Fibroblast of mammary gland (primary cell): ENCODE measurements around the gene SPECC1.
"Not testable (repeated sequence)": the region's sequence is repeated elsewhere in the genome, so short reads cannot be mapped to it uniquely, and the experiment has no call there.

Experiments
- DNase-seq: peaks from one replicate; pipeline ENCODE4 v3.0.0-alpha.2; 2010; ENCODE audit warnings: low read depth
- H3K4me3 ChIP-seq: 2 replicates; pipeline ENCODE4 v1.5.1; 2011; ENCODE audit warnings: low read depth, mild to moderate bottlenecking, low read length, moderate library complexity; ENCODE audit not compliant: control insufficient read depth
- TF ChIP-seq, protein P1 (sequence below): conservative IDR thresholded peaks from 2 replicates; pipeline ENCODE4 v1.5.1; 2011; ENCODE audit warnings: low read depth, low read length, inconsistent platforms; ENCODE audit not compliant: control insufficient read depth, insufficient read depth

The SPECC1 gene

GRCh38 chr17:20009302-20010098, at the start of gene SPECC1:
Gene SPECC1, plus strand, starts transcription at chr17:20009359. Its CDS starts 87,293 bp downstream, at chr17:20096652.
- peak; percentile 45 for DNase-seq
- TF ChIP-seq, protein P1, sequence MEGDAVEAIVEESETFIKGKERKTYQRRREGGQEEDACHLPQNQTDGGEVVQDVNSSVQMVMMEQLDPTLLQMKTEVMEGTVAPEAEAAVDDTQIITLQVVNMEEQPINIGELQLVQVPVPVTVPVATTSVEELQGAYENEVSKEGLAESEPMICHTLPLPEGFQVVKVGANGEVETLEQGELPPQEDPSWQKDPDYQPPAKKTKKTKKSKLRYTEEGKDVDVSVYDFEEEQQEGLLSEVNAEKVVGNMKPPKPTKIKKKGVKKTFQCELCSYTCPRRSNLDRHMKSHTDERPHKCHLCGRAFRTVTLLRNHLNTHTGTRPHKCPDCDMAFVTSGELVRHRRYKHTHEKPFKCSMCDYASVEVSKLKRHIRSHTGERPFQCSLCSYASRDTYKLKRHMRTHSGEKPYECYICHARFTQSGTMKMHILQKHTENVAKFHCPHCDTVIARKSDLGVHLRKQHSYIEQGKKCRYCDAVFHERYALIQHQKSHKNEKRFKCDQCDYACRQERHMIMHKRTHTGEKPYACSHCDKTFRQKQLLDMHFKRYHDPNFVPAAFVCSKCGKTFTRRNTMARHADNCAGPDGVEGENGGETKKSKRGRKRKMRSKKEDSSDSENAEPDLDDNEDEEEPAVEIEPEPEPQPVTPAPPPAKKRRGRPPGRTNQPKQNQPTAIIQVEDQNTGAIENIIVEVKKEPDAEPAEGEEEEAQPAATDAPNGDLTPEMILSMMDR, result peak; percentile 44

DNA sequence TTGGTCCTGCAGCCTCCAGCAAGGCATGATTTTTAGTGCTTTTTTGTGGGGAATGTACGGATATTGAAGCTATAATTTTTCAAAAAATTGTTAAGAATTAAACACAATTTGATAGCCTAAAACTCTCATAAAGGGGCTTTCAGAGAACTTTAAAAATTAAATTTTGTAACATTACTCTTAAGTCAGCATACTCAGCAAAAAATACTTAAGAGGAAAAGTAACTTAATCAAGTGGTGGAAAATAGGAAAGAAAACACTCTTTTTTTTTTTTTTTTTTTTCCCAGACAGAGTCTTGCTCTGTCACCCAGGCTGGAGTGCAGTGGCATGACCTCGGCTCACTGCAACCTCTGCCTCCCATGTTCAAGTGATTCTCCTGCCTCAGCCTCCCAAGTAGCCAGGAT, 46.2 kb upstream of the SPECC1 start:
- DNase-seq, H3K4me3 ChIP-seq: not testable (repeated sequence)

More at GRCh38 chr17:20009302-20010098, at the start of gene SPECC1:
- peak within 1 kb of the TSS; percentile 75 for H3K4me3 ChIP-seq

DNA sequence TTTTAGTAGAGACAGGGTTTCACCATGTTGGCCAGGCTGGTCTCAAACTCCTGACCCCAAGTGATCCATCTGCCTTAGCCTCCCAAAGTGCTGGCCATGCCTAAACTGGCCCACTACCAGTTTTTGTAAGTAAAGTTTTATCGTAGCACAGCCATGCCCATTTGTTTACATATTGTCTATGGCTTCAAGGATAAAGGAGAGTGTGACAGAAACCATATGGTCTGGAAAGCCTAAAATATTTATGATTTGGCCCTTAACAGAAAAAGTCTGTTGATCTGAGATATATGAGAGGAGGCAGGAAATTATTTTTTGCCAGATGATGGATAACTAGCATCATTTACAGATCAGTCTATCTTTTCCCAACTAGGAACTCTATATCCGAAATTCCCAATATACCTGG, 36.0 kb upstream of the SPECC1 start:
- no peak for DNase-seq
- TF ChIP-seq, protein P1, result no peak
- H3K4me3 ChIP-seq, result no peak overlapping the region

DNA sequence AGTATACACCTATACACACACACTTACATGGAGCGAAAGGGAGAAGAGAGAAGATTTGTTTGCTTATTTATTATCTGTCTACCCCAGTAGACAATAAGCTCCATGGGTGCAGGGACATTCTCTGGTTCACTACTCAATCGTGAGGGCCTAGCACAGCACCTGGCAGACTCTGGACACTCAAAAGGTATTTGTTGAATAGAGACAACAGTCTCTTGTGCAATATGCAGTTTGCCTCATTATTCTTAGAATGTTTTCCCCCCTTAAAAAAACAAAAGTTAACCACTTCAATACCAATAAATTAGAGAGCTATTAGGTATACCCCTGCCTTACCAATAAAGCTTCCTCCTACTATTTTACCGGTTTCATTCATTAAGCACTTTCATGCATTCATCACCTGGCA, 33.6 kb upstream of the SPECC1 start:
- no peak overlapping the region for H3K4me3 ChIP-seq
- DNase-seq, result no peak
- TF ChIP-seq, protein P1, result no peak

DNA sequence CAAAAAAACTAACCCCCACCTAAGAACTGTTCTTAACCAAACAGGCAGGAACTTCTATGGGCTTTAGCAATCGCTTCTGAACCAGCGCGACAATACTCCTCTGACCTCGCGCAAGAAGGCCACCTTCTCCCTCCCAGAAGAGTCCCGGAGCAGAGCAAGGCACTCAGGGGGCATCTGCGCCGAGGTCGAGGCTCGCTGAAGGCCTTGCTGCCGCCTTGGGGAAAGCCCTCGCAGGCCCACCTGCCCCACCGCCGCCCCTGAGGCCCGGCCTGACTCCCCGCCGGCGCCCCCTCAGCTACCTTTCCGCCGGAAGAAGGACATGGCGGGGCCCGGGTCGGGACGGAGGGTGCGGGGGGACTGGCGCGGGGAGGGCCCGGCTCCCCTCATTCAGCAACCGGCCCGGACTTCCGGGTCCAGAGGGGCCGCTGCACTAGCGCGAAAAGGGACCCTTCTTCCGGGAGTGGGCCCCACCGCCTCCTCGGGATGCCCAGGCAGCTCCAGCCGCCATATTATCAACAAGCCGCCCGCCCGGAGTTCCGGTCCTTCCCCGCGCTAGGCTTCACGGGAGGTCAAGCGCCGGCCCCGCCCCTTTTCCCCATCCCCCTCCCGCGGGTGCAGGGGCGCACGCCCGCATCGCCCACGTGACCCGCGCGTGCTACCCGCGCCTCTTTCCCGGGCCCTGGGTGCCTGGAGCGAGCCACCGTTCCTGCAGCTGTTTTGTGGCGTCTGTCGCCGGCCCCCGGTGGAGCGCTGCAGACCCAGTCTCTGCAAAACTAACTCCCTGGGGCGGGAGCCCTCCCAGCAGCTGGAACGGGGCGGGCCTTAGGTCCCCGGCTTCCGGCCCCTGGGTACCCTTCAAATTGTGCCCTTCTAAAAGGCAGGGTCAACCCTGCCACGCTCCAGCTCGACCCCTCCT, 31.6 kb upstream of the SPECC1 start, which contains the start of gene AKAP10:
TSS of gene AKAP10 (minus strand) at position 536 of the 916 bp plus-strand sequence. CDS start at position 387, 149 bp downstream.
- peak within 1 kb of the TSS; percentile 73 for H3K4me3 ChIP-seq
- peak; percentile 72 for DNase-seq
- TF ChIP-seq, protein P1, result no peak

DNA sequence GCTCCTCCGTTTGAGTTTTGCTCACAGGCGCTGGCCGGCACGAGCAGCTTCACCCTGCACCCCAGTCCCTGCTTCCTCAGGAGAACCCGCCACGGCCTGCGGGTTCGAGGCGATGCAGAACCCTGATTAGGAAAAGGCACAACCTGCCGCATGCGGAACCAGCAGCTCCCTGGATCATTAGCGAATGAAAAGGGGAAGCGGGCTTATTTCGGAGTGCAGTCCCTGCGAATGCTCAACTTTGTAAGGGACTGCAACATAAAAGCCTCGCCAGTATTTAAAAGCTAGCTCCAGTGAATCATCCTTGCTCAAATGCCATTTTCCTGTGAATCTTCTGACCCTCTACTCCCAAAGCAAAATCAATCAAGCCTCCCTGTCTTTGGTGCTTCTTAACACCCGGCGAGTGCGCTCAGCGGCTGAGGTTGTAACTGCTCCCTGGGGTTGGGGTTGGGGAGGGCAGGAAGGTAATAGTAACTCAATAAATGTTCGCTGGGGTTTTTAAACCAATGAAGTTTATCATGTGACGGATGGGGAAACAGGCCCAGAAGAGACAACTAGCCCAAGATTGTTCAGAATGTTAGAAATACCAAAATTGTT, 30.9 kb upstream of the SPECC1 start:
- H3K4me3 ChIP-seq, result peak overlapping the region; percentile 73
- TF ChIP-seq, protein P1, result no peak
- peak; percentile 37 for DNase-seq
